Esophagus squamous epithelium (tissue), 5 donors: ENCODE data around the gene SBNO1. TPM values are rescaled to one million over a fixed set of nuclear protein-coding genes. Genes with fewer than 3 reads are reported as not detected.

ENCODE experiments used
- DNase-seq: peaks from one replicate; lab custom pipeline; 2025; lab: John Stamatoyannopoulos, UW
- H3K27ac ChIP-seq, 4 donors: fragments of 200-600 bp; sonication (generic); one replicate each; pipeline ENCODE4 v1.5.1; 2016 to 2019; ENCODE audit warnings: mild to moderate bottlenecking in 1 of 4
- H3K27me3 ChIP-seq, 4 donors: fragments of 200-600 bp; sonication (generic); 1 replicate in 3 of 4; 2 replicates in 1 of 4; pipeline versions ENCODE4 v1.5.1 to v1.6.0; 2017 to 2021; ENCODE audit warnings: antibody characterized with exemption in 1 of 4
- H3K36me3 ChIP-seq, 3 donors: fragments of 200-600 bp; sonication (generic); one replicate each; pipeline ENCODE4 v1.5.1; 2016 to 2019
- H3K4me1 ChIP-seq, 3 donors: fragments of 200-600 bp; sonication (generic); one replicate each; pipeline ENCODE4 v1.5.1; 2017 to 2019
- H3K4me3 ChIP-seq, 4 donors: fragments of 200-600 bp; sonication (generic); 1 replicate in 3 of 4; 2 replicates in 1 of 4; pipeline ENCODE4 v1.5.1; 2016 to 2019; ENCODE audit warnings: mild to moderate bottlenecking in 2 of 4, moderate library complexity in 1 of 4
- H3K9me3 ChIP-seq, 3 donors: fragments of 200-600 bp; sonication (generic); one replicate each; pipeline ENCODE4 v1.5.1; 2016 to 2019
- CTCF ChIP-seq, 6 experiments: fragments of 450-650 bp in 4 of 6; fragments of 200-600 bp in 2 of 6; sonication (generic) in 2 of 6; IDR thresholded peaks; one replicate each; pipeline ENCODE4 v1.5.1; 2016 to 2019; ENCODE audit warnings: antibody characterized with exemption in 6 of 6, mild to moderate bottlenecking in 4 of 6, moderate library complexity in 4 of 6
- POLR2A ChIP-seq, 4 donors: fragments of 450-650 bp; IDR thresholded peaks; one replicate each; pipeline ENCODE4 v1.6.1; 2017; ENCODE audit warnings: antibody characterized with exemption in 4 of 4, mild to moderate bottlenecking in 4 of 4, moderate library complexity in 3 of 4
- WGBS, 2 donors: methylation state at CpG; one replicate each; pipeline ENCODE4 v1.1.5; 2018; 5-methylcytosine and 5-hydroxymethylcytosine counted together
- intact Hi-C: fragments of 100-400 bp; cut with DNase I; formaldehyde crosslinking; loops from one replicate; pipeline ENCODE4 v1.15.0; 2022
- total RNA-seq, 4 donors: library from RNA; depleted of rRNA; stranded (reverse); fragments of >200 nt; gene quantifications; one replicate each; pipeline ENCODE4 v1.1.0, GENCODE V29; 2016
- donor health status: DM: yes; HTN: yes; CAD: no.

SBNO1 gene
- total RNA-seq, 4 donors from 2014 or later, result 16.8 to 26.1 (median 23.0) TPM

- H3K36me3 ChIP-seq, result no peaks in the 10 kb centered on the region
- H3K4me3 ChIP-seq, result no peak overlapping the region
- TF ChIP-seq POLR2A (IDR thresholded peaks at IDR 0.05) (no peak), CTCF (IDR thresholded peaks at IDR 0.05) (no peak)
- peaks cover 0 to 21% (median 12%) of the 10 kb centered on the region in 3 donors for H3K4me1 ChIP-seq
- intact Hi-C loops, result no loop called here
- WGBS, 2 donors, result 80 to 83% methylated on average over 4 of the region's 4 CpGs
- peak overlapping the region in 3 of 4 donors; percentile 75 to 98 (median 97) for H3K27ac ChIP-seq
- no peak for DNase-seq
- no peaks in the 10 kb centered on the region for H3K27me3 ChIP-seq
- no peaks in the 10 kb centered on the region for H3K9me3 ChIP-seq
These were observed 2.9 kb upstream of the SBNO1 start for GRCh38 chr12:123367511-123367910.

- Histone ChIP-seq H3K27ac (peak overlapping the region; percentile 94 to 98 (median 97)), H3K9me3 (no peaks in the 10 kb centered on the region), H3K27me3 (no peaks in the 10 kb centered on the region), H3K36me3 (peaks cover 0 to 2% (median 0%) of the 10 kb centered on the region in 3 donors), H3K4me3 (peak overlapping the region; percentile 79 to 97 (median 91)), H3K4me1 (peaks cover 0 to 39% (median 15%) of the 10 kb centered on the region in 3 donors)
- WGBS, 2 donors, result 0% methylated on average over 24 to 35 of the region's 61 CpGs
- TF ChIP-seq POLR2A (IDR thresholded peaks at IDR 0.05), result peak in 3 of 4 donors; percentile 61 to 70 (median 63)
- peak; percentile 59 to 83 (median 78) for TF ChIP-seq CTCF (IDR thresholded peaks at IDR 0.05)
- intact Hi-C loops, result no loop called here
- DNase-seq, result peak; percentile 85
These were observed 624 bp upstream of the SBNO1 start for GRCh38 chr12:123365025-123365917.

GRCh38 chr12:123363740-123364531, 711 bp downstream of the SBNO1 start:
- WGBS, 2 donors, result 0% methylated on average over 10 to 16 of the region's 62 CpGs
- H3K4me1 ChIP-seq, result peaks cover 0 to 52% (median 15%) of the 10 kb centered on the region in 3 donors
- H3K36me3 ChIP-seq, result peaks cover 0 to 7% (median 0%) of the 10 kb centered on the region in 3 donors
- H3K27me3 ChIP-seq, result no peaks in the 10 kb centered on the region
- no peaks in the 10 kb centered on the region for H3K9me3 ChIP-seq
- no peak for DNase-seq
- TF ChIP-seq CTCF (IDR thresholded peaks at IDR 0.05) (no peak), POLR2A (IDR thresholded peaks at IDR 0.05) (no peak)
- intact Hi-C loops, result no loop called here
- H3K4me3 ChIP-seq, result peak overlapping the region; percentile 79 to 97 (median 91)
- H3K27ac ChIP-seq, result peak overlapping the region; percentile 94 to 98 (median 97)

- peaks cover 0 to 7% (median 0%) of the 10 kb centered on the region in 3 donors for H3K36me3 ChIP-seq
- intact Hi-C loops, result no loop called here
- no peak for TF ChIP-seq POLR2A (IDR thresholded peaks at IDR 0.05)
- TF ChIP-seq CTCF (IDR thresholded peaks at IDR 0.05), result no peak
- DNase-seq, result no peak
- no peaks in the 10 kb centered on the region for H3K9me3 ChIP-seq
- H3K4me3 ChIP-seq, result peak overlapping the region; percentile 79 to 97 (median 91)
- peaks cover 0 to 55% (median 15%) of the 10 kb centered on the region in 3 donors for H3K4me1 ChIP-seq
- H3K27me3 ChIP-seq, result no peaks in the 10 kb centered on the region
- WGBS, 2 donors, result 1 to 2% methylated on average over 8 to 9 of the region's 9 CpGs
- H3K27ac ChIP-seq, result peak overlapping the region; percentile 94 to 98 (median 97)
These were observed 1.3 kb downstream of the SBNO1 start for GRCh38 chr12:123363390-123363739.
